GM12878 (cell line): Measurements from ENCODE around the gene PROX2.

Source experiments
- CTCF ChIP-seq, 3 experiments: IDR thresholded peaks in 2 of 3; conservative IDR thresholded peaks in 1 of 3; 2 replicates each; pipeline ENCODE4 v1.5.1; 2011; ENCODE audit warnings: low read depth in 3 of 3, low read length in 3 of 3, mild to moderate bottlenecking in 3 of 3, control low read depth in 2 of 3, moderate library complexity in 2 of 3, inconsistent platforms in 1 of 3, mixed read lengths in 1 of 3; ENCODE audit not compliant: control insufficient read depth in 2 of 3, insufficient read depth in 1 of 3; ENCODE audit errors: extremely low read depth in 1 of 3
- MXI1 ChIP-seq: fragments of 150-350 bp; IDR thresholded peaks from 2 replicates; pipeline ENCODE4 v1.6.1; 2011; ENCODE audit warnings: low read depth, mild to moderate bottlenecking, inconsistent platforms, low read length, improper control_type of control experiment
- POLR2A ChIP-seq: IDR thresholded peaks from 2 replicates; pipeline ENCODE4 v1.6.1; 2011; ENCODE audit warnings: low read depth, mild to moderate bottlenecking, low read length
- POLR2AphosphoS5 ChIP-seq: IDR thresholded peaks from 2 replicates; pipeline ENCODE4 v1.6.1; 2011; ENCODE audit warnings: mild to moderate bottlenecking, low read length, inconsistent platforms
- RFX5 ChIP-seq: IDR thresholded peaks from 2 replicates; pipeline ENCODE4 v1.6.1; 2011; ENCODE audit warnings: low read depth, low read length, improper control_type of control experiment
- SPI1 ChIP-seq: IDR thresholded peaks from 2 replicates; pipeline ENCODE4 v1.6.1; 2011; ENCODE audit warnings: low read depth, mild to moderate bottlenecking, low read length, moderate library complexity, borderline replicate concordance; ENCODE audit not compliant: insufficient read depth
- SUZ12 ChIP-seq: fragments of 200-600 bp; sonication (generic); IDR thresholded peaks from one replicate; pipeline ENCODE4 v1.6.1; 2018; ENCODE audit warnings: antibody characterized with exemption, mild to moderate bottlenecking; ENCODE audit not compliant: unreplicated experiment
- ZBED1 ChIP-seq: IDR thresholded peaks from 2 replicates; pipeline ENCODE4 v1.6.1; 2016; ENCODE audit warnings: borderline replicate concordance

GRCh38 chr14:74875941-74876913 lies at the start of gene PROX2:
- TF ChIP-seq CTCF (IDR thresholded peaks at IDR 0.05 in 2 of 3, conservative IDR thresholded peaks at IDR 0.05 in 1 of 3; ENCODE audit: control insufficient read depth in 2 of 3, extremely low read depth in 1 of 3, insufficient read depth in 1 of 3, low read depth in 3 of 3, low read length in 3 of 3) (no peak), POLR2AphosphoS5 (no peak), ZBED1 (no peak), SUZ12 (no peak), RFX5 (no peak), SPI1 (no peak), MXI1 (no peak), POLR2A (no peak)
